CD1c-positive myeloid dendritic cell (primary cell): ENCODE results near the gene SMIM12.
"Not testable (repeated sequence)": the region's sequence is repeated elsewhere in the genome, so short reads cannot be mapped to it uniquely, and the experiment has no call there.

Source experiments
- DNase-seq: peaks from one replicate; pipeline ENCODE4 v3.0.0-alpha.2; 2016; ENCODE audit errors: extremely low spot score

SMIM12 gene

DNA sequence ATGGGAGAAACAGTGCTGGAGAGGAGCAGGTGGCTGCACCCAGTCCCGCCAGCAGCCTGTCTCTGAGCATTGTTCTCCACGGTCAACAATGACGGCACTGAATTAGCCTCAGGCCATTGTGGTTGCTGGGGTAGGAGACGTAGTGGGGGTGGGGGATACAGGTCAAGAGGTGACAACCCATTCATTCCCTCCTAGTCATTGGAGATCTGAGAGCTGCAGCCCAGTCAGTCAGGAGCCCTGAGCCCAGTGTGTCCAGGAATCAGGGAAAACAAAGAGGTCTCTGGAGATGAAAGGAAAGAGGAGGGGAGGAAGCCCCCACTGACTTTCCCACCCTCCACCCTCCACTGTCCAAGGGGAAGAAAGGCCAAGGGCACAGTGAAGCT is 15.3 kb downstream of the SMIM12 start:
- DNase-seq = no peak

DNA sequence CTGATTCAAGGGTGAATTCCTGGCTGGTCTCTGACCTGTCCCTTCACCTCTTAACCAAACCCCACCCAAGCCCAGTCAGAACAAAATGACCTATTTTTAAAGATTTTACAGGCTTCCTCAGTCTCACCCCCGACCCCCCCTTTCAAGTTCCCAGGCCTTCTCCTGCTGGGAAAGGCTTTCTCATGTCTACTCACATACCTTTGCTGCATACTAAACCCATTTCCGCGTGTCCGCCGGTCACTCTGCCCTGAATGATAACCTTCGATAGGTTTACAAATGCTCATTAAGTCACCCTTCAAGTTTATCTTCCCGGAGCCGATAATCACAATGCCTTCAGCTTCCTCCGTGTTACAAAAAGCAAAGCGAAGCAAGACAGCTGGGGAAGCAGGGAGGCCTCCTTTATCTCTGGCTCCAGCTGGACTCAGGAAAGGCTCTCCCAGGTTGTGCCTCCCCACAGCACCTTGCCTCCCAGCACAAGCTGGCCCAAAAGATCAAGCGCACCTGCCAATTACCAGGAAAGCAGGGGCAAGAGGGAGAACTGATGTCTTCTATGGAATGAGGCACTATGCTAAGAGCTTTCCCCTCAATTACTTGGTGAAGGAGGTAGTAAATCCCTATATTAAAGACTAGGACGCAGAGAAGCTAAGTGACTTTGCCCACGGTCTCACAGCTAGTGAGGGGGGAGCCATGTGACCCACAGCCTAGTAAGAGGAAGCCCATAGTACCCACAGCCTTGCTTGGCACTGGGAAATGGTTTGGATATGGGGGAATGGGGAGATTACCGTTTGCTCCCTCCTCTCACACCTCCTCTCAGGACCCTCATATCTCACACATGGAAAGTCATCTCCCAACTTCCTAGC is 15.9 kb downstream of the SMIM12 start:
- DNase-seq = no peak

GRCh38 chr1:34842952-34843371 is 16.6 kb downstream of the SMIM12 start:
- DNase-seq = no peak

DNA sequence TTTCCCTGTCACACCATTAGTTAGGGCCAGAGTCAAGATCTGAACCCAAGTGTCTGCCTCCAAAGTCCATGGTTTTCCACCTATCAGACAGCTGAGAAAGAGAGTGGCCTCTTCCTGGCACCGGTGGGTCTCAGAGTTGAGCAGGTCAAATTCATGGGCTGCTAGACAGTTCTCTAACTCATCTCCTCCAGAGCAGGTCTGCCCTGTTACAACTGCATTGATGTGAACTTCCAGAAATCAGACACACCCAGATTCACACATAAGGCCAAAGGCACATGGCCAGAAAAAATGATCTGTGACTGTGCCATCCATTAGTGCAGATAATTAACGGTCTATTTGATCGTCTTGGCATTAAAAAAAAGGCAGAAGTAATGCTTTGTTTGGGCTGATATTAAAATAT is 17.5 kb downstream of the SMIM12 start:
- no peak for DNase-seq

- DNase-seq = no peak
Observed at GRCh38 chr1:34840426-34840825, 19.1 kb downstream of the SMIM12 start.

GRCh38 chr1:34839526-34840305 is 19.8 kb downstream of the SMIM12 start:
- DNase-seq = no peak

DNA sequence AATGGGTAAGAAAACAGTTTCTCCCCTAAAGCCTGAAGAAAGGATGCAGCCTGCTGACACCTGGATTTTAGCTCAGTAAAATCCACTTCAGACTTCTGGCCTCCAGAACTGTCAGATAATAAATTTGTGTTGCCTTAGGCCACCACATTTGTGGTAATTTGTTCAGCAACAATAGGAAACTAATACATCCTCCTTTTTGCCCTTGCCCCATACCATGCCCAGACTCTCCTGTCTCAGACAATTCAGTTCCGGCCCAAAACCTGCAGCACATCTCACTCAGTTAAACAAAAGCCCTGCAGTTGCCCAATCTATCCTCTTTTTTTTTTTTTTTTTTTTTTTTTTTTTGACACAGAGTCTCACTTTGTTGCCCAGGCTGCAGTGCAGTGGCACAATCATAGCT is 25.8 kb downstream of the SMIM12 start:
- no peak for DNase-seq

DNA sequence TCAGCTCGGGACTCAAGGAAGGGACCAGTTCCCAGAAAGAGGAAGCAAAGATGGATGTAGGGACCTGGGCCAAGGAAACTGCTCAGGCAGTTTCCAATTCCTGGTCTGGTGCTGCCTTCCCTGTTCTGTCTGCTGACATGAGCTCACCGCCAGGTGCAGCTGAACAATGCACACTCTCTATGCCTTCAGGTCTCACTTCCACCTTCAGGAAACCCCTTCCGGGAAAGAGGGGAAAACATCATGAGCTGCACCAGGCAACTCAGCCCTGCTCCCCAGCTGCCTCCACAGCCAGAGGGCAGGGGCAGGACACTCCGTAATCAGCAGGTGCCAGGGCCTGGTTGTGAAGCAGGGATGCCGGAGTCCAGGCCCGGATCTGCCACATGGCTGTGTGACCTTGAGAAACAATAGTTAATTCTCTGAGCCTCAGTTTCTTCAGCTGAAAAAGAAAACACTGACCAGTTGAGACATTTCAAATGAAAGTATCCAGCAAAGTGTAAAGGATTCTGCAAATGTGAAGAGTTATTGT is 27.8 kb downstream of the SMIM12 start:
- no peak for DNase-seq

GRCh38 chr1:34829250-34829649 is 30.3 kb downstream of the SMIM12 start:
- DNase-seq = no peak

DNA sequence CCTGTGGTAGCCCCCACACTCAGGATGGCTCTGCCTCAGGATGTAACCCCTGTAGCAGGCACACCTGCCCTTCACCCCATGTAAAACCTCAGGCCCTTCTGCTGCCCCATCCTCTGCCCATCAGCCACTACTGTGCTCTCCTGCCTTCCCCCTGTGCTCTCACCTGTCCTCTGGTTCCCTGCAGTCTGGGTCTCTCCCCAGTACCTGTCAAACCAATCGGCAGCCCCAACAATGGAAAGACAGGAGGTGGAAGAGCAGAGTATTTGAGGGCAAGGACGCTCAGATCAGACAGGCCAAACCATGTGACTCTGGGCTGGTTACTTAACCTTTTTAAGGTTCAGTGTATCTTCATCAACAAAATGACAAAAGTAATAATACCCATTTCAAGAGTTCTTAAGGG is 30.9 kb downstream of the SMIM12 start:
- no peak for DNase-seq

DNA sequence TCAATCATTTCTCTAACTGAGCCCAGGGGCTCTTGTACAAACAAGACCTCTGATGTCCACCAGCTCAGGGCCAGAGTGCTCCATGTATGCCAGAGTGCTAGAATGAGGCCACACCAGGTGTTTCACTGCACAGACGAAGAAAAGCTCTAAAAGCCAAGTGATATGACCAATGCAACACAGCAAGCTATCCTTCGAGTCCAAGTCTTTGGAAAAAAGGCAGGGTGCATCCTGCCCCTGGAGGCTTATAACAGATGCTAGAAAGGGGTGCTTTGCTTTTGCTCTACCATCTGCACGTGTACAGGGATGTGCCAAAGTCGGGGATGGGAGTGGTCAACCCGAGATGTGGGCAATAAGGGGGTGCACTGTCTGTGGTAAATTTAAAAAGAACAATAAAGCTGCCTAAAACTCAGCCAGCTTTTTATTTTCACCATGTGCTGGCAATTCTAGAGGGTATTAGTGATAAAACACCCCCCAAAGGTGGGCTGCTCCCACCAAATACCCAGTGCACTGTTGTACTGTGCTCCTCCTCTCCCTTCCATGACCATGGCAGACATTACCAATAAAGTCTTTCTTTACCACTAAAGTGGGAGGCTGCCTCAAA is 32.1 kb downstream of the SMIM12 start:
- DNase-seq = no peak

GRCh38 chr1:34825455-34826091 is 34.0 kb downstream of the SMIM12 start:
- DNase-seq = no peak

DNA sequence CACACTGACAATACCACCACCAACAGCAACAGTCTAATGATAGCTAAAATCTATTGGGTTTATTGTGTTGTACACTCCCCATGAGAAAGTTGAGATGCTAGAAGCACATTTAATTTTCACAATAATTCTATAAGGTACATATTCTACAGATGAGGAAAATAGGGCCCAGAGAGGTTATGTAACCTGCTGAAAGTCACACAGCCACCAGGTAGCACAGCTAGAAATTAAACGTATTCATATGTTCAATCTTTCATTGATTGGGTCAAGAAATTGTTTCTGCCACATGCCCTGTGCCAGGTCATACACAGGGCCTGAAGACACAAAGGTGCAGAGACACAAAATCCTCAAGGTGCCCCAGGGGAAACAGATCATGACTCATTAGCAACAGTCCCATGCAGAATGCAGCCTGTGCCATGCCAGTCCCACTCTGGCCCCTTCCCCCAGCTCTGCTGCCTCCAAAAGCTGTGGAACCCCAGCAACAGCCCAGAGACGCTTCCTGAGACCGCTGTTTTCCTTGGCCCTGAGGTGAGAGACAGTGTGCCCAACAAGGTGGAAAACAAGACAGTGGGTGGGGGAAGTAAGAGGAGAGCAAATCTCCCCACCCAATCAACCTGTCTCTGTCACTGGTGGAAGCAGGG is 34.6 kb downstream of the SMIM12 start:
- no peak for DNase-seq

- DNase-seq = no peak
Observed at GRCh38 chr1:34822202-34822601, 37.3 kb downstream of the SMIM12 start.

GRCh38 chr1:34818862-34819261 is 40.7 kb downstream of the SMIM12 start:
- DNase-seq = not testable (repeated sequence)

- DNase-seq = no peak
Observed at GRCh38 chr1:34816778-34817177, 42.8 kb downstream of the SMIM12 start.

DNA sequence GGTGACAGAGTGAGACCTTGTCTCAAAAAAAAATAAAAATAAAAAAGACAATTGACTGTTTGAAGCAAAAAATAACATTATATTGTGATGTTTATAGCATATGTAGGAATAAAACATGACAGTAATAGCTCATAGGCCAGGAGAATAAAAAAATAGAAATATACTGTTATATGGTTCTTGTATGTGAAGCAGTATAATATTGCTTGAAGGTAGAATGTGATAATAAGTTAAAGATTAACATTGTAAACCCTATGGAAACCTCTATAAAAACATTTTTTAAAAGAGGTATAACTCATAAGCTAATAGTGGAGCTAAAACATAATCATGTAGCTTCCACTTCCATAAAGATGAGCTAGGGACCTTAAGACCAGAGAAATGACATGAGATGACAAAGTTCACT is 43.2 kb downstream of the SMIM12 start:
- DNase-seq = no peak

DNA sequence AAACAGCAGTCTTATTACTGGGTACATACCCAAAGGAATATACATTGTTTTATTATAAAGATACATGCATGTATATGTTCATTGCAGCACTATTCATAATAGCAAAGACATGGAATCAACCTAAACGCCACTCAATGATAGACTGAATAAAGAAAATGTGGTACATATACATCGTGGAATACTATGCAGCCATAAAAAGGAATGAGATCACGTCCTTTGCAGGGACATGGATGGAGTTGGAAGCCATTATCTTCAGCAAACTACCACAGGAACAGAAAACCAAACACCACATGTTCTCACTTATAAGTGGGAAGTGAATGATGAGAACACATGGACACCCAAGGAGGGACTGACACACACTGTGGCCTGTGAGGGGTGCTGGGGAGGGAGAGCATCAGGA is 48.8 kb downstream of the SMIM12 start:
- DNase-seq = not testable (repeated sequence)

DNA sequence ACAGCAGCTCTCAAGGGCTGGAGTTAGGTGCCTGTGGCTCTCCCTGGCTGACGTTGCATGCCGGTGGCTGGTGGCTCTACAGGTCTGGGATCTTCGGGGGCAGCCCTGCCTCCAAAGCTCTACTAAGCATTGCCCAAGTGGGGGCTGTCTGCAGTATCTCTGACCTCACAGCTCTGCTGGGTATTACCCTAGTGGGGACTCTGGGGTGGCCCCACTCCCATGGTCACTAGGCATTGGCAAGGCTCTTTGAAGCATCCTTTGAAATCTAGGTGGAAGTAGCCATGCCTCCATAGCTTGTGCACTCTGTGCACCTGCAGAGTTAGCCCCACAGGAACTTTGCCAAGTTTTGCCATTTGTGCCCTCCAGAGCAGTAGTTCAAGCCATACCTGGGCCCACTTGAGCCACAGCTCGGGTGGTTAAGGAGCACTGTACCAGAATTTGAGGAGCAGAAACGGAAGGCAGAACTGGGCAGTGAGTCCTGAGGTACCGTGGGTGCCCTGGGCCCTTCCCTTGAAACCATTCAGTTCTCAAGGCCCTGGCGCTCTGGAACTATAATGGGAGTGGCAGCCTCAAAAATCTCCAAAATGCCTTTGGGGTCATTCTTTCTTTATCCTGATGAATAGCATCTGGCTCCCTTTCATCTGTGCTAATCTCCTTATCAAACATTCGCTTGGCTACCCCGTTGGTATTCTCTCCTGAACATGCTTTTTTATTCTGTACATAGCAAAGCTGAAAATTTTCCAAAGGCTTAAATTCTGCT is 51.3 kb downstream of the SMIM12 start:
- no peak for DNase-seq

DNA sequence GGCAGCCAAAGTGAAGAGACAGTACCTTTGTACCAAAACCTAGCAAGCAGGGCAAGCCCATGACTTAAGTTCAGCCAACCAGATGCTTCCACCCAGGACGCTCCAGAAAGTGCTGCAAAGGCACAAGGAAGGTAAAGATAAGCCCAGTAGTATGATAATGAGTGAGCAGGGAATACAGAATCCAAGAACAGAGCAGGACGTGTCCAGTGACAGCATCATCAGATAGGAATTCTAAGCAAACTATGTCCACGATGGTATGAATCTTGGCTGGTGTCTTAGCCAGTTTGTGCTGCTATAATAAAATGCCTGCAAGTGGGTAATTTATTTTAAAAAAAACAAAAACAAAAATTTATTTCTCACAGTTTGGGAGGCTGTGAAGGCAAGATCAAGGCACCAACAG is 53.2 kb downstream of the SMIM12 start:
- no peak for DNase-seq

DNA sequence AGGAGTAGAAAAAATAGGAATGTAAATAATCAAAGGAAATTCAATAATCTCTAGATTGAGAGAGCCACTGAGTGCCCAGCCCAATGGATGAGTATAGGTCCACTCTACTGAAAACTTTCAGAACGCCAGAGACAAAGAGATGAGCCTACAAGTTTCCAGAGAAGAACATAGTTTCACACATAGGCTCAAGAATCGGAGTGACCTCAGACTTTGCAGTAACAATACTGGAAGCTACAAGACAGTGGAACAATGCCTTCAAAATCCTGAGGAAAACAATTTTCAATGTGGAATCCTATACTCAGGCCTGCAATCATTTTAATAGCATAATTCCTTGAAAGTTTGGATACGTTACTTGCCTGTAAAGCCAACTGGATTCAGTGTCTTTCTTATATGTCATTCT is 55.8 kb downstream of the SMIM12 start:
- DNase-seq = no peak
